Activated CD4-positive, alpha-beta T cell treated with anti-CD3 and anti-CD28 coated beads, Interleukin-2, amount 10 ng/mL, durations not matched to agents 24 days and 14 days (primary cell): ENCODE measurements around the gene SRGAP1. TPM values are rescaled to one million over a fixed set of nuclear protein-coding genes. Genes with fewer than 3 reads are reported as not detected.
A peak's percentile ranks its signal among the peaks of the same experiment; 100 is the strongest.
"Not testable (repeated sequence)": the region's sequence is repeated elsewhere in the genome, so short reads cannot be mapped to it uniquely, and the experiment has no call there.

ENCODE experiments used
- DNase-seq: peaks from one replicate; pipeline ENCODE4 v3.0.0; 2022
- H3K27ac Mint-ChIP-seq: one replicate; pipeline ENCODE4 v1.8.0; 2022; ENCODE audit warnings: mild to moderate bottlenecking, mixed read lengths
- H3K27me3 Mint-ChIP-seq: one replicate; pipeline ENCODE4 v1.8.0; 2022; ENCODE audit warnings: mixed read lengths
- H3K36me3 Mint-ChIP-seq: one replicate; pipeline ENCODE4 v1.8.0; 2022; ENCODE audit warnings: low read depth, mild to moderate bottlenecking, mixed read lengths
- H3K4me1 Mint-ChIP-seq: one replicate; pipeline ENCODE4 v1.8.0; 2021; ENCODE audit warnings: mixed read lengths
- H3K4me3 Mint-ChIP-seq: one replicate; pipeline ENCODE4 v1.8.0; 2022; ENCODE audit warnings: mild to moderate bottlenecking, moderate library complexity, mixed read lengths
- H3K9me3 Mint-ChIP-seq: one replicate; pipeline ENCODE4 v1.8.0; 2021; ENCODE audit warnings: mixed read lengths
- intact Hi-C: fragments of 100-400 bp; cut with micrococcal nuclease; formaldehyde crosslinking; loops from one replicate; pipeline ENCODE4 v1.15.1; 2023
- total RNA-seq: library from RNA; stranded (reverse); gene quantifications from 2 replicates; pipeline ENCODE4 v1.2.3, GENCODE V29; 2022

Gene SRGAP1
- total RNA-seq, 1 donor from 2014 or later, result 0.16 TPM

- Mint-ChIP-seq H3K9me3 (no peaks in the 10 kb centered on the region), H3K36me3 (no peaks in the 10 kb centered on the region), H3K4me1 (peaks cover 8% of the 10 kb centered on the region), H3K27me3 (peaks cover 43% of the 10 kb centered on the region), H3K4me3 (peak overlapping the region; percentile 72), H3K27ac (no peak overlapping the region)
- intact Hi-C loops, result loop anchor here (1.0 to 5.0 kb wide), 4 partner anchors 67 to 543 kb away; partner anchors contain the start of genes KICS2 and RXYLT1
- DNase-seq, result peak; percentile 92
Measured at GRCh38 chr12:63843721-63844390, 644 bp upstream of the SRGAP1 start.

GRCh38 chr12:63845726-63846125 is 1.2 kb downstream of the SRGAP1 start:
- Mint-ChIP-seq H3K9me3 (no peaks in the 10 kb centered on the region), H3K27ac (no peak overlapping the region), H3K36me3 (no peaks in the 10 kb centered on the region), H3K4me3 (no peak overlapping the region), H3K27me3 (peaks cover 45% of the 10 kb centered on the region), H3K4me1 (peaks cover 8% of the 10 kb centered on the region)
- intact Hi-C loops, result no loop called here
- no peak for DNase-seq

GRCh38 chr12:63846238-63846967 is 1.9 kb downstream of the SRGAP1 start:
- peaks cover 8% of the 10 kb centered on the region for H3K4me1 Mint-ChIP-seq
- no peaks in the 10 kb centered on the region for H3K9me3 Mint-ChIP-seq
- H3K4me3 Mint-ChIP-seq, result no peak overlapping the region

GRCh38 chr12:63848450-63848849 is 4.0 kb downstream of the SRGAP1 start:
- no peaks in the 10 kb centered on the region for H3K36me3 Mint-ChIP-seq
- intact Hi-C loops, result no loop called here
- peaks cover 29% of the 10 kb centered on the region for H3K27me3 Mint-ChIP-seq
- no peaks in the 10 kb centered on the region for H3K9me3 Mint-ChIP-seq
- DNase-seq, result no peak
- peaks cover 5% of the 10 kb centered on the region for H3K4me1 Mint-ChIP-seq
- no peak overlapping the region for H3K27ac Mint-ChIP-seq
- H3K4me3 Mint-ChIP-seq, result no peak overlapping the region

More at GRCh38 chr12:63846238-63846967, 1.9 kb downstream of the SRGAP1 start:
- no peak for DNase-seq
- Mint-ChIP-seq H3K27me3 (peaks cover 42% of the 10 kb centered on the region), H3K27ac (no peak overlapping the region), H3K36me3 (no peaks in the 10 kb centered on the region)
- intact Hi-C loops, result no loop called here

- intact Hi-C loops, result no loop called here
- H3K9me3 Mint-ChIP-seq, result no peaks in the 10 kb centered on the region
- peaks cover 5% of the 10 kb centered on the region for H3K4me1 Mint-ChIP-seq
- H3K4me3 Mint-ChIP-seq, result no peak overlapping the region
- H3K36me3 Mint-ChIP-seq, result no peaks in the 10 kb centered on the region
- H3K27me3 Mint-ChIP-seq, result peaks cover 29% of the 10 kb centered on the region
- no peak overlapping the region for H3K27ac Mint-ChIP-seq
- no peak for DNase-seq
Measured at GRCh38 chr12:63849106-63849620, 4.7 kb downstream of the SRGAP1 start.

- DNase-seq, result no peak
- no peaks in the 10 kb centered on the region for H3K9me3 Mint-ChIP-seq
- intact Hi-C loops, result no loop called here
- H3K4me1 Mint-ChIP-seq, result peaks cover 3% of the 10 kb centered on the region
- H3K27me3 Mint-ChIP-seq, result peaks cover 27% of the 10 kb centered on the region
- no peaks in the 10 kb centered on the region for H3K36me3 Mint-ChIP-seq
- no peak overlapping the region for H3K27ac Mint-ChIP-seq
- no peak overlapping the region for H3K4me3 Mint-ChIP-seq
Measured at GRCh38 chr12:63849641-63850040, 5.1 kb downstream of the SRGAP1 start.

GRCh38 chr12:63853978-63854377 is 9.5 kb downstream of the SRGAP1 start:
- Mint-ChIP-seq H3K27me3 (peaks cover 4% of the 10 kb centered on the region), H3K27ac (no peak overlapping the region), H3K9me3 (no peaks in the 10 kb centered on the region), H3K4me3 (no peak overlapping the region), H3K36me3 (no peaks in the 10 kb centered on the region), H3K4me1 (no peaks in the 10 kb centered on the region)
- intact Hi-C loops, result no loop called here
- no peak for DNase-seq

GRCh38 chr12:63855299-63855698 is 10.8 kb downstream of the SRGAP1 start:
- no peak overlapping the region for H3K4me3 Mint-ChIP-seq
- no peaks in the 10 kb centered on the region for H3K27me3 Mint-ChIP-seq
- no peaks in the 10 kb centered on the region for H3K9me3 Mint-ChIP-seq
- no peaks in the 10 kb centered on the region for H3K36me3 Mint-ChIP-seq
- intact Hi-C loops, result no loop called here
- no peaks in the 10 kb centered on the region for H3K4me1 Mint-ChIP-seq
- no peak for DNase-seq
- H3K27ac Mint-ChIP-seq, result no peak overlapping the region

GRCh38 chr12:63857771-63858670 is 13.5 kb downstream of the SRGAP1 start:
- no peaks in the 10 kb centered on the region for H3K36me3 Mint-ChIP-seq
- no peak overlapping the region for H3K27ac Mint-ChIP-seq
- H3K27me3 Mint-ChIP-seq, result peaks cover 2% of the 10 kb centered on the region
- H3K9me3 Mint-ChIP-seq, result no peaks in the 10 kb centered on the region
- intact Hi-C loops, result no loop called here
- no peaks in the 10 kb centered on the region for H3K4me1 Mint-ChIP-seq
- no peak overlapping the region for H3K4me3 Mint-ChIP-seq
- DNase-seq, result no peak

- H3K4me3 Mint-ChIP-seq, intact Hi-C loops, H3K36me3 Mint-ChIP-seq, H3K4me1 Mint-ChIP-seq, H3K27me3 Mint-ChIP-seq, DNase-seq, H3K9me3 Mint-ChIP-seq, H3K27ac Mint-ChIP-seq: not testable (repeated sequence)
Measured at GRCh38 chr12:63859880-63860279, 15.4 kb downstream of the SRGAP1 start.

GRCh38 chr12:63862187-63862968 is 17.9 kb downstream of the SRGAP1 start:
- no peaks in the 10 kb centered on the region for H3K36me3 Mint-ChIP-seq
- H3K4me1 Mint-ChIP-seq, result no peaks in the 10 kb centered on the region
- peaks cover 2% of the 10 kb centered on the region for H3K27me3 Mint-ChIP-seq
- no peaks in the 10 kb centered on the region for H3K9me3 Mint-ChIP-seq
- no peak for DNase-seq
- no peak overlapping the region for H3K4me3 Mint-ChIP-seq
- intact Hi-C loops, result no loop called here
- H3K27ac Mint-ChIP-seq, result no peak overlapping the region

- no peak for DNase-seq
- intact Hi-C loops, result no loop called here
- Mint-ChIP-seq H3K4me3 (no peak overlapping the region), H3K36me3 (no peaks in the 10 kb centered on the region), H3K4me1 (no peaks in the 10 kb centered on the region), H3K9me3 (no peaks in the 10 kb centered on the region), H3K27me3 (peaks cover 2% of the 10 kb centered on the region), H3K27ac (no peak overlapping the region)
Measured at GRCh38 chr12:63862969-63863230, 18.4 kb downstream of the SRGAP1 start.

- DNase-seq, result no peak
- Mint-ChIP-seq H3K4me3 (no peak overlapping the region), H3K27me3 (peaks cover 2% of the 10 kb centered on the region), H3K4me1 (no peaks in the 10 kb centered on the region), H3K36me3 (no peaks in the 10 kb centered on the region), H3K27ac (no peak overlapping the region), H3K9me3 (no peaks in the 10 kb centered on the region)
- intact Hi-C loops, result no loop called here
Measured at GRCh38 chr12:63863658-63864453, 19.4 kb downstream of the SRGAP1 start.
